ENCODE measurements around the gene FAR2. TPM values are rescaled to one million over a fixed set of nuclear protein-coding genes. Genes with fewer than 3 reads are reported as not detected.

The FAR2 gene
- total RNA-seq, result 1 to 10 TPM in 3 of 4 donors, under 1 TPM in 1; 0.62 to 4.1 (median 2.6) TPM

GRCh38 chr12:29148911-29149690 lies at the start of gene FAR2:
FAR2 (plus strand) TSS chr12:29149278; CDS start chr12:29270450, 121,172 bp downstream.
- H3K9me3 ChIP-seq, result no peaks in the 10 kb centered on the region
- ATAC-seq, result peak; percentile 35 to 48
- in situ Hi-C loops (cut with MboI; ENCODE audit: low sequenced_read_pairs in 4 of 4), result no loop called here
- intact Hi-C loops (cut with DNase I; ENCODE audit: low total_unique reads), result no loop called here
- peak in 1 of 2 donors; percentile 12 for DNase-seq
- TF ChIP-seq POLR2A (IDR thresholded peaks at IDR 0.05) (peak in 1 of 2 donors; percentile 15), CTCF (IDR thresholded peaks at IDR 0.05 in 4 of 5, conservative IDR thresholded peaks at IDR 0.05 in 1 of 5) (no peak)
- H3K27me3 ChIP-seq, result peaks cover 0 to 9% (median 4%) of the 10 kb centered on the region in 3 donors
- H3K4me1 ChIP-seq, result peaks cover 0 to 7% of the 10 kb centered on the region in 2 donors
- no peaks in the 10 kb centered on the region for H3K36me3 ChIP-seq
- H3K4me3 ChIP-seq, result peak within 1 kb of the TSS; percentile 62 to 84 (median 68)
- H3K27ac ChIP-seq, result peak within 1 kb of the TSS; percentile 67 to 81 (median 74)

- Histone ChIP-seq H3K27ac (no peak overlapping the region), H3K27me3 (no peaks in the 10 kb centered on the region), H3K36me3 (no peaks in the 10 kb centered on the region), H3K4me3 (no peak overlapping the region), H3K4me1 (no peaks in the 10 kb centered on the region), H3K9me3 (no peaks in the 10 kb centered on the region)
- in situ Hi-C loops (cut with MboI; ENCODE audit: low sequenced_read_pairs in 4 of 4), result no loop called here
- intact Hi-C loops (cut with DNase I; ENCODE audit: low total_unique reads), result no loop called here
- no peak for ATAC-seq
- no peak for TF ChIP-seq CTCF (IDR thresholded peaks at IDR 0.05 in 4 of 5, conservative IDR thresholded peaks at IDR 0.05 in 1 of 5)
- TF ChIP-seq POLR2A (IDR thresholded peaks at IDR 0.05), result no peak
- no peak for DNase-seq
Observed at GRCh38 chr12:29102741-29103140, 46.3 kb upstream of the FAR2 start.

- TF ChIP-seq CTCF (IDR thresholded peaks at IDR 0.05 in 4 of 5, conservative IDR thresholded peaks at IDR 0.05 in 1 of 5) (no peak), POLR2A (IDR thresholded peaks at IDR 0.05) (no peak)
- Histone ChIP-seq H3K4me3 (no peak overlapping the region), H3K27ac (no peak overlapping the region), H3K4me1 (no peaks in the 10 kb centered on the region), H3K27me3 (no peaks in the 10 kb centered on the region), H3K9me3 (no peaks in the 10 kb centered on the region), H3K36me3 (no peaks in the 10 kb centered on the region)
- DNase-seq (no peak), ATAC-seq (no peak)
- in situ Hi-C loops (cut with MboI; ENCODE audit: low sequenced_read_pairs in 4 of 4), result no loop called here
- intact Hi-C loops (cut with DNase I; ENCODE audit: low total_unique reads), result no loop called here
Observed at GRCh38 chr12:29103539-29103974, 45.5 kb upstream of the FAR2 start.

GRCh38 chr12:29104516-29104915 lies 44.6 kb upstream of the FAR2 start:
- DNase-seq (no peak), ATAC-seq (no peak)
- H3K36me3 ChIP-seq, result no peaks in the 10 kb centered on the region
- H3K27me3 ChIP-seq, result no peaks in the 10 kb centered on the region
- intact Hi-C loops (cut with DNase I; ENCODE audit: low total_unique reads) (no loop called here), in situ Hi-C loops (cut with MboI; ENCODE audit: low sequenced_read_pairs in 4 of 4) (no loop called here)
- no peak overlapping the region for H3K27ac ChIP-seq
- no peak overlapping the region for H3K4me3 ChIP-seq
- no peaks in the 10 kb centered on the region for H3K4me1 ChIP-seq
- no peaks in the 10 kb centered on the region for H3K9me3 ChIP-seq
- no peak for TF ChIP-seq POLR2A (IDR thresholded peaks at IDR 0.05)
- TF ChIP-seq CTCF (IDR thresholded peaks at IDR 0.05 in 4 of 5, conservative IDR thresholded peaks at IDR 0.05 in 1 of 5), result no peak

All from gastrocnemius medialis (tissue), 4 donors.